ENCODE results near the gene RRAGD.

Gene RRAGD

GRCh38 chr6:89339565-89339964 is 72.5 kb downstream of the RRAGD start:
- no peak for DNase-seq

GRCh38 chr6:89335164-89335563 is 76.9 kb downstream of the RRAGD start:
- DNase-seq: no peak

GRCh38 chr6:89330910-89331309 is 81.2 kb downstream of the RRAGD start:
- no peak for DNase-seq

GRCh38 chr6:89328976-89329375 is 83.1 kb downstream of the RRAGD start:
- DNase-seq: no peak

- DNase-seq: no peak
These were observed 87.8 kb downstream of the RRAGD start for GRCh38 chr6:89324304-89324703.

- DNase-seq: no peak
These were observed 88.5 kb downstream of the RRAGD start for GRCh38 chr6:89323511-89323971.

GRCh38 chr6:89321131-89321970 is 90.7 kb downstream of the RRAGD start:
- no peak for DNase-seq

- DNase-seq: no peak
These were observed 92.0 kb downstream of the RRAGD start for GRCh38 chr6:89320012-89320559.

- DNase-seq: no peak
These were observed 95.0 kb downstream of the RRAGD start for GRCh38 chr6:89317067-89317466.

GRCh38 chr6:89315249-89315885 is 96.7 kb downstream of the RRAGD start, which contains the start of gene GABRR2:
Gene GABRR2 (minus strand): TSS chr6:89315299. CDS start chr6:89315165, 134 bp downstream.
- no peak for DNase-seq

- DNase-seq: no peak
These were observed 97.4 kb downstream of the RRAGD start for GRCh38 chr6:89314692-89315091.

All from stimulated activated CD4-positive, alpha-beta T cell treated with anti-CD3 and anti-CD28 coated beads, Interleukin-15, amount 100 ng/mL, for 24 hours (primary cell).